ENCODE results near the gene KIF1B.

KIF1B gene

DNA sequence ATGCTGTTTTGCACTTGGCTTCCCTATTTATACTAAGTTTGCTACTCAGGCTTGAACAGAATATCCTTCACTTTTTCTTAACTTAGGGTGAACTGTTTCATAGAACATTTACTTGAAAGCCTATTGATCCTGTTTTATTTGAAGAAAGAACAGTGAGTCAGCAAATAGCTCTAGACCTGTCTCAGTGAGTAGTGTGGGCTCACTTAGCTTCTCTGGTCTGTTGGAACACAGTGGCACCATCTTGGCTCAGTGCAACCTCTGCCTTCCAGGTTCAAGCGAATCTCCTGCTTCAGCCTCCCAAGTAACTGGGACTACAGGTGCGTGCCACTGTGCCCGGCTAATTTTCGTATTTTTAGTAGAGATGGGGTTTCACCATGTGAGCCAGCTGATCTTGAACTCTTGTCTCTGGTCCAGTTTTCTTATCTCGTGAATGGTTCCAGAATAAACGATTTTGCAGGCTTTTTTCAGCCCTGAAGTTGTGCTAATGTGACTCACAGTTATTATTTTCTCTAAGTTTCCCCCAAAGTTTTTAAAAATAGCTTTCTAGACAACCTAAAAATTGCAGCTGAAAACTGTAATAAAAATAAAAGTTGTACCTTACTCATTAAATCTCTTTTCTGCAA lies 76.8 kb downstream of the KIF1B start:
- FAIRE-seq = no peak

DNA sequence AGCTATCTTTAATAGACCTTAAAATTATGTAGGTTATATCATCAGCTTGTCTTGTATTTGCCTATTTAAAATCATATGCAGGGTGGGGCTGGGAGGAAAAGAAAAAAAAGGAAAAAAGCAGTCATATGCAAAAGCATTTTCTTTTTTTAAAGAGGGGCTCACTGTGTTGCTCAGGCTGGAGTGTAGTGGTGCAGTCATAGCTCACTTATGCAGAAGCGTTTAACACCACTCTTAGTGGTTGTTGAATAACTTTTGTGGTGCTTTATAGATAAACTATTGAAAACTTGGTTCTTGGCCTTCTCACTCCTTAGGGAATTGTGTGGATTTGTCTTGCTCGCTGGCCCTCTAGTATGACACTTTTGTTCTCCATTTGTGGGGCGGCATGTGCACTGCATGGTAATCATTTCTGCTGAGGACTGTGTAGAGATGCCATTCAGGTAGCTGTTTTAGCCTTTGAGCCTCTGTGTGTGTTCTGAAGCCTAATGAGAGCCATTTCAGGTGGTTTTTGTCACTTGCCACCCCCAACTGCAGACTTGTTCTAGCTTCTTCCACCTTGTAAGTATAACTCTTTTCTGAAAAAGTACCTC lies 77.8 kb downstream of the KIF1B start:
- FAIRE-seq = no peak

- FAIRE-seq = no peak
Measured at GRCh38 chr1:10291705-10292104, 81.3 kb downstream of the KIF1B start.

DNA sequence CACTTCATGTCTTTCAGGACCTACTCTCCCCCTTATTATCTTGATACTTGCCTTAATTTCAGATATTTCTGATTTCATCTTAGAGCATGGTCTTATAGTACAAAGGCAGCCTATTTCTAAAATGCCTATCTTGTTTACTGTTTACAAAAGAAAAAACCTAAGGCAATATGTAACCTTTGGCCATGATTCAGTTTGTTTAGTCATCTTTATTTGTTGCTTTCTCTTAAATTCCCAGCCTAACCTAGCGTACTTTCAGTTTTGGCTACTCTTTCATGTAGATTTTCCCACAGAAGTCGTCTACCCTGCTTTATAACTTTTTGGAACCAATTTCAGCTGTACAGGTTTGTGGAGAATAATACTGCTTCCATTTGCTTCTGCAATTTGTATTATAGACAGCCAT lies 81.8 kb downstream of the KIF1B start:
- FAIRE-seq = no peak

GRCh38 chr1:10295481-10296085 lies 85.2 kb downstream of the KIF1B start:
- no peak for FAIRE-seq

GRCh38 chr1:10299151-10299550 lies 88.8 kb downstream of the KIF1B start:
- no peak for FAIRE-seq

- no peak for FAIRE-seq
Measured at GRCh38 chr1:10302416-10302815, 92.0 kb downstream of the KIF1B start.

DNA sequence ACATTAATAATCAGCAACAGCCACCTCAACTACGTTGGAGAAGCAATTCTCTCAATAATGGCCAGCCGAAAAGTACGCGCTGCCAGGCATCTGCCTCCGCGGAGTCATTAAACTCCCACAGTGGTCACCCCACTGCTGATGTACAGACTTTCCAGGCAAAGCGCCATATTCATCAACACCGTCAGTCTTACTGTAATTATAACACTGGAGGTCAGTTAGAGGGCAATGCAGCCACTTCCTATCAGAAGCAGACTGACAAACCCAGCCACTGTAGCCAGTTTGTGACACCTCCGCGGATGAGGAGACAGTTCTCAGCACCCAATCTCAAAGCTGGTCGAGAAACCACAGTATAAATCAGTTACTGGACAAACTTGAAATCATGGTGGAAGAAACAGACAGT lies 93.9 kb downstream of the KIF1B start:
- FAIRE-seq = no peak

- FAIRE-seq = no peak
Measured at GRCh38 chr1:10306435-10306834, 96.1 kb downstream of the KIF1B start.

GRCh38 chr1:10308001-10308400 lies 97.6 kb downstream of the KIF1B start:
- FAIRE-seq = no peak

DNA sequence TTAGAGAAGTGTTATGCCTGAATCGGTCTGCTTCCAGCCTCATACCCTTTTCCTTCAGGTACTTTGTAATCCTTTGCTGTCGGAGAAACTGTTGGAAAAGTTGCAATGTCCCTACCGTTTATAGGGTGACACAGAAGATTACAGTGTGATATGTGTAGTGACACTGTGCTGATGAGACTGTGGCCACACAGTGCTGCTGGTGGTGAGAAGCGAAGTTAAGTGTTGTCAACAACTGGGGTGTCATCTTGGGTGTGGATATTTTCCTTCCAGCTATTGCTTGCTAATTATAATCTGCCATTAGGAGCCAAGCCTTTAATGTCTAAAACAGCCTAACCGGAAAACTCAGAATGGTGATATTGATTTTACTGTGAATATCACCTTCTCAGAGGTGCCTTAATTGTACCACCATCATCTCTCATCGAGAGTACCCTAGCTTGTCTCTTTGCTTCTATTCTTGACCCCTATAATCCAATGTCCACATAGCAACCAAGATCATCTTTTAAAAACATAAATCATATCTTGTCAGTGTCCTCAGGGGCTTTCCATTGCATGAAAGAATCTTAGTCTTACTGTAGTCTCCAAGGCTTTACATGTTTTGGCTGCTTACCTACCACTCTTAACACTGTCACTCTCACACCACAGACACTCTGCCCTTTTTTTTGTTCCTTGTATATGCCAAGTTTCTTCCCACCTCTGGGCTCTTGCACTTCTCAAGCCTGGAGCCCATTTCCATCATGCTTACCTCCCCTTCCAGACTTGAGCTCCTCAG lies 99.1 kb downstream of the KIF1B start:
- FAIRE-seq = no peak

DNA sequence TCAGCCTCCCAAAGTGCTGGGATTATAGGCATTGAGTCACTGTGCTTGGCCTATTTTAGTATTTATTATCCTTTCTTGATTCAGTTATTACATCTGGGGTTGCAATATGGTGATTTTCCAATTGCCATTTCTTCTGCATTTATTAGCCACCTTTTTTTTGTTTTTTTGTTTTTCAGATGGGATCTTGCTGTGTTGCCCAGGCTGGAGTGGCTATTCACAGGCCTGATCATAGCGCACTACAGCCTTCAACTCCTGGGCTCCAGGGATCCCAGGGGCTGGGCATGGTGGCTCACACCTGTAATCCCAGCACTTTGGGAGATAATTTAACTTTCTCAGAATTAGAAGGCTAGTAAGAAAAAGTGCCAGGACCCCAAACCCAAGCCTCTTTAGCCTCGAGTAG lies 106.4 kb downstream of the KIF1B start:
- FAIRE-seq = no peak

DNA sequence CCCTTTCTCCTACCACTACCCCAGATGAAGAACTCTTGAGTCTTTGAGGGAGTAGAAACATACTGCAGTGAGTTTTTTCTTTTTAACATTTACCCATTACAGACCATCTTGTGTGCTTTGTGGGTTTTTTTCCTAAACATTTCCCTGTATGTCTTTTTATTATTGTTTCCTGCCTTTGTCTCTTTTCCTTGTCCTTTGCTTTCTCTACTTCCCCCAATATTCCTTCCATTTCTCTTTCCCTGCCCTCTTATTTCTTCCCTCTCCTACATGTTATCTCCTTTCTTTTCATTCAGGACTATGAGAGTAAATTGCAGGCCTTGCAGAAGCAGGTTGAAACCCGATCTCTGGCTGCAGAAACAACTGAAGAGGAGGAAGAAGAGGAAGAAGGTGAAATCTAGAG lies 109.4 kb downstream of the KIF1B start:
- no peak for FAIRE-seq

GRCh38 chr1:10320336-10320735 lies 110.0 kb downstream of the KIF1B start:
- FAIRE-seq = no peak

GRCh38 chr1:10322821-10323220 lies 112.5 kb downstream of the KIF1B start:
- FAIRE-seq = no peak

DNA sequence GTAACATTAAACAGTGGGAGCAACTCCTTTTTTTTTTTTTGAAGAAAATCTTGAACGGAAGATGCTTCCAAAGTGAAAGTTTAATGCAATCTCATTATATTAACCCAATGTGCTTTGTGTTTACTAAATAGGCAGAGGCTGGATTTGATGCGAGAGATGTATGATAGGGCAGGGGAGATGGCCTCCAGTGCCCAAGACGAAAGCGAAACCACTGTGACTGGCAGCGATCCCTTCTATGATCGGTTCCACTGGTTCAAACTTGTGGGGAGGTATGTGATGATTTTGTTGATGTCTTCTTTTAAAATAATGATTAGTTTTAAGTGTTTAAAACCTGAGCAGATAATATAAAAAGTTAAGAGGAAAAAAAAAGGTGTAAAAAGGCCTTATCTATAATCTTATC lies 114.3 kb downstream of the KIF1B start:
- FAIRE-seq = no peak

- no peak for FAIRE-seq
Measured at GRCh38 chr1:10325521-10325920, 115.2 kb downstream of the KIF1B start.

DNA sequence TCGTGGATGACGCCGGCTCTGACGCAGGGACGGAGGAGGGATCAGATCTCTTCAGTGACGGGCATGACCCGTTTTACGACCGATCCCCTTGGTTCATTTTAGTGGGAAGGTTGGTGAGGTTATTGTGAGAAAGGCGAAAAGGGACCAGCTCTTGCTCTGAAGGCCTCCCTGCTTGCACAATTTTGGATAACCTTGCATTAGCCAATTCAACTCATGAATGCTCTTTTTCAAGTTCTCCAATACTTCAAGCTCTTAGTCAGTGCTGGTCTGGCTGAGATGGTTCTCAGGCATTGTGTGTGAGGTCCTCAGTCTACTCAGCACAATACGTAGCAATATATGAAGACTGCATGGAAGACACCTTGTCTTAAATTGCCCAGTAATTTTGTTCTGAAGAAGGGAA lies 115.9 kb downstream of the KIF1B start:
- no peak for FAIRE-seq

DNA sequence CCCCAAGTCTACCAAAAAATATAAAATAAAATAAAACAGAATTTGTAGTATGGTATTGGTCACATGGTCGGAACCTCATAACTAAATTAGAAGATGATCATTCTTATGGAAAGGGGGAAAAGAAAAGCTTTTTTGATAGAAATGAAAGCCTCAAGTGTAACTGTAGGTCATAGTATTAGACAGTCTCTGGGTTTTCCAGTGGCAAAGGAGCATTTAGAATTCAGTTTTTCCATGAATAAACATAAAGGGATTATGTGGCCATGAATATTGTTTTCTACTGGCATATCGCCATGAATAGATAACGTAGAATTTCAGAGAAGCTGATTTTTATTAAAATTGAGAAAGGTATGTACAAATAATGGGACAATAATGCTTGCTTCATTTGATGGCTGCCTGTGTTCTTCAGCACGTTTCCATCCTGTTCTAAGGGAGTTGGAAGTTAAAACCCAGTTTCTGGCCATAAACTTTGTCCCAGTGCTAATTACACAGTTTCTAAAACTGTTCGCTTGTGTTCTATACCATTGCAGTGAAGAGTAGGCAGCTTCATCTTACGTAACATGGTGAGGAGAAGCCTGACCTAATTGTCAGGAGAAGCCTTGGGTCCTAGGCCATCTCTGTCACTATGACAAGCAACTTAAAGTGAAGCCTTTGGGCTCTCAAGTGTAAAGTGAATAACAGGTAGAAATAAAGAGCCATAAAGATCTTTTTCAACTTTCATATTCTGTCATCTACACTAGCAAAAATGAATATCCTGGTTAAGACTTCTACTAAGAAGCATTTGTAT lies 118.0 kb downstream of the KIF1B start:
- no peak for FAIRE-seq

GRCh38 chr1:10337436-10337835 lies 127.1 kb downstream of the KIF1B start:
- FAIRE-seq = no peak

- no peak for FAIRE-seq
Measured at GRCh38 chr1:10338047-10338446, 127.7 kb downstream of the KIF1B start.

DNA sequence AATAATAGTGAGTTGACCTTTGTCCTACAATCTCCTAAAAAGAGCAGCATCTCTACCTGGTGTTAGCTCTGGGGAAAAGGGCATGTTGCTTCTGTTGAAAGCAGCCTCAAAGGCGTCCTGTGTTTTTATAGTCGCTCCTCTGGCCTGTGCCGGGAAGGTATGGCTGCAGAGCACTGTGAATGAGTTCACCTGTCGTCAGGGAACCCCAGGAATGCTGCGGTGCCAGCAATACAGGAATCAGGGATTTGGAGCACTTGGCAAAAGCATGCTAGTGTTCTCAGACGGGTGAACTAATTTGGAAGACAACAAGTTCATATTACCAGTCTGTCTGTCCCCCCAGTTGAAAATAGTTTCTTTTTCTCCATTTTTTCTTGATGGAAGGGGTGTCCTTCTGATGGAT lies 128.2 kb downstream of the KIF1B start:
- FAIRE-seq = no peak

GRCh38 chr1:10339036-10339567 lies 128.7 kb downstream of the KIF1B start:
- no peak for FAIRE-seq

Measured in endometrium (tissue), 2 donors.